Activated naive CD4-positive, alpha-beta T cell treated with anti-CD3 and anti-CD28 coated beads, Interleukin-2, amount 50 U/mL, for 24 hours (primary cell): ENCODE measurements around the gene CAMKMT.

Experiments used
- H3K27ac Mint-ChIP-seq: one replicate; pipeline ENCODE4 v1.8.0; 2021; ENCODE audit warnings: mild to moderate bottlenecking, mixed read lengths
- H3K27me3 Mint-ChIP-seq: one replicate; pipeline ENCODE4 v1.8.0; 2021; ENCODE audit warnings: mixed read lengths
- H3K36me3 Mint-ChIP-seq: one replicate; pipeline ENCODE4 v1.8.0; 2021; ENCODE audit warnings: mixed read lengths
- H3K4me1 Mint-ChIP-seq: one replicate; pipeline ENCODE4 v1.8.0; 2021; ENCODE audit warnings: mixed read lengths
- H3K4me3 Mint-ChIP-seq: one replicate; pipeline ENCODE4 v1.8.0; 2021; ENCODE audit warnings: mild to moderate bottlenecking, mixed read lengths
- H3K9me3 Mint-ChIP-seq: one replicate; pipeline ENCODE4 v1.8.0; 2021; ENCODE audit warnings: mixed read lengths

CAMKMT gene

GRCh38 chr2:44672431-44672830 lies 310.7 kb downstream of the CAMKMT start:
- H3K9me3 Mint-ChIP-seq = no peaks in the 10 kb centered on the region
- peaks cover 11% of the 10 kb centered on the region for H3K36me3 Mint-ChIP-seq
- H3K27me3 Mint-ChIP-seq = no peaks in the 10 kb centered on the region
- H3K4me1 Mint-ChIP-seq = peaks cover 9% of the 10 kb centered on the region
- H3K4me3 Mint-ChIP-seq = no peak overlapping the region
- H3K27ac Mint-ChIP-seq = no peak overlapping the region

GRCh38 chr2:44674473-44675284 lies 312.9 kb downstream of the CAMKMT start:
- Mint-ChIP-seq H3K27me3 (no peaks in the 10 kb centered on the region), H3K36me3 (peaks cover 6% of the 10 kb centered on the region), H3K27ac (no peak overlapping the region), H3K4me1 (peaks cover 9% of the 10 kb centered on the region), H3K9me3 (no peaks in the 10 kb centered on the region), H3K4me3 (no peak overlapping the region)

- Mint-ChIP-seq H3K36me3 (peaks cover 4% of the 10 kb centered on the region), H3K27me3 (no peaks in the 10 kb centered on the region)
These were observed 314.6 kb downstream of the CAMKMT start for GRCh38 chr2:44676379-44676778.

GRCh38 chr2:44679584-44679983 lies 317.8 kb downstream of the CAMKMT start:
- no peaks in the 10 kb centered on the region for H3K27me3 Mint-ChIP-seq
- H3K4me3 Mint-ChIP-seq = no peak overlapping the region
- H3K9me3 Mint-ChIP-seq = no peaks in the 10 kb centered on the region
- H3K4me1 Mint-ChIP-seq = no peaks in the 10 kb centered on the region
- H3K27ac Mint-ChIP-seq = no peak overlapping the region
- peaks cover 3% of the 10 kb centered on the region for H3K36me3 Mint-ChIP-seq

More at GRCh38 chr2:44676379-44676778, 314.6 kb downstream of the CAMKMT start:
- Mint-ChIP-seq H3K9me3 (no peaks in the 10 kb centered on the region), H3K4me1 (peaks cover 9% of the 10 kb centered on the region), H3K4me3 (no peak overlapping the region), H3K27ac (no peak overlapping the region)

- Mint-ChIP-seq H3K27ac (no peak overlapping the region), H3K36me3 (peaks cover 3% of the 10 kb centered on the region), H3K27me3 (no peaks in the 10 kb centered on the region), H3K9me3 (no peaks in the 10 kb centered on the region), H3K4me3 (no peak overlapping the region), H3K4me1 (no peaks in the 10 kb centered on the region)
These were observed 318.2 kb downstream of the CAMKMT start for GRCh38 chr2:44679990-44680389.

GRCh38 chr2:44680424-44680971 lies 318.8 kb downstream of the CAMKMT start:
- Mint-ChIP-seq H3K36me3 (peaks cover 3% of the 10 kb centered on the region), H3K9me3 (no peaks in the 10 kb centered on the region), H3K4me1 (no peaks in the 10 kb centered on the region), H3K27me3 (no peaks in the 10 kb centered on the region), H3K4me3 (no peak overlapping the region), H3K27ac (no peak overlapping the region)

- no peak overlapping the region for H3K27ac Mint-ChIP-seq
- peaks cover 3% of the 10 kb centered on the region for H3K36me3 Mint-ChIP-seq
- H3K4me3 Mint-ChIP-seq = no peak overlapping the region
- no peaks in the 10 kb centered on the region for H3K9me3 Mint-ChIP-seq
- H3K4me1 Mint-ChIP-seq = no peaks in the 10 kb centered on the region
- no peaks in the 10 kb centered on the region for H3K27me3 Mint-ChIP-seq
These were observed 319.3 kb downstream of the CAMKMT start for GRCh38 chr2:44680983-44681531.

- H3K4me3 Mint-ChIP-seq = no peak overlapping the region
- H3K36me3 Mint-ChIP-seq = peaks cover 3% of the 10 kb centered on the region
These were observed 320.7 kb downstream of the CAMKMT start for GRCh38 chr2:44682459-44682858.

GRCh38 chr2:44684559-44684958 lies 322.8 kb downstream of the CAMKMT start:
- Mint-ChIP-seq H3K4me3 (no peak overlapping the region), H3K36me3 (peaks cover 2% of the 10 kb centered on the region), H3K27ac (no peak overlapping the region), H3K9me3 (no peaks in the 10 kb centered on the region), H3K4me1 (no peaks in the 10 kb centered on the region), H3K27me3 (no peaks in the 10 kb centered on the region)

More at GRCh38 chr2:44682459-44682858, 320.7 kb downstream of the CAMKMT start:
- Mint-ChIP-seq H3K4me1 (no peaks in the 10 kb centered on the region), H3K9me3 (no peaks in the 10 kb centered on the region), H3K27ac (no peak overlapping the region), H3K27me3 (no peaks in the 10 kb centered on the region)

- no peaks in the 10 kb centered on the region for H3K9me3 Mint-ChIP-seq
- no peaks in the 10 kb centered on the region for H3K4me1 Mint-ChIP-seq
- no peaks in the 10 kb centered on the region for H3K36me3 Mint-ChIP-seq
- no peak overlapping the region for H3K4me3 Mint-ChIP-seq
- no peak overlapping the region for H3K27ac Mint-ChIP-seq
- H3K27me3 Mint-ChIP-seq = no peaks in the 10 kb centered on the region
These were observed 324.8 kb downstream of the CAMKMT start for GRCh38 chr2:44686561-44686960.

GRCh38 chr2:44687686-44688455 lies 326.1 kb downstream of the CAMKMT start:
- no peaks in the 10 kb centered on the region for H3K36me3 Mint-ChIP-seq
- H3K9me3 Mint-ChIP-seq = no peaks in the 10 kb centered on the region
- no peaks in the 10 kb centered on the region for H3K27me3 Mint-ChIP-seq
- H3K27ac Mint-ChIP-seq = no peak overlapping the region
- H3K4me3 Mint-ChIP-seq = no peak overlapping the region
- H3K4me1 Mint-ChIP-seq = no peaks in the 10 kb centered on the region

GRCh38 chr2:44688456-44689124 lies 326.8 kb downstream of the CAMKMT start:
- H3K4me3 Mint-ChIP-seq = no peak overlapping the region
- H3K4me1 Mint-ChIP-seq = no peaks in the 10 kb centered on the region
- H3K27me3 Mint-ChIP-seq = no peaks in the 10 kb centered on the region
- H3K27ac Mint-ChIP-seq = no peak overlapping the region
- H3K9me3 Mint-ChIP-seq = no peaks in the 10 kb centered on the region
- H3K36me3 Mint-ChIP-seq = no peaks in the 10 kb centered on the region

- Mint-ChIP-seq H3K27me3 (no peaks in the 10 kb centered on the region), H3K4me3 (no peak overlapping the region), H3K27ac (no peak overlapping the region), H3K36me3 (no peaks in the 10 kb centered on the region), H3K9me3 (no peaks in the 10 kb centered on the region), H3K4me1 (no peaks in the 10 kb centered on the region)
These were observed 327.8 kb downstream of the CAMKMT start for GRCh38 chr2:44689516-44689915.

GRCh38 chr2:44691174-44691785 lies 329.5 kb downstream of the CAMKMT start:
- Mint-ChIP-seq H3K4me1 (no peaks in the 10 kb centered on the region), H3K27me3 (no peaks in the 10 kb centered on the region), H3K4me3 (no peak overlapping the region), H3K9me3 (no peaks in the 10 kb centered on the region), H3K27ac (no peak overlapping the region), H3K36me3 (no peaks in the 10 kb centered on the region)

- no peaks in the 10 kb centered on the region for H3K36me3 Mint-ChIP-seq
- no peak overlapping the region for H3K27ac Mint-ChIP-seq
- H3K4me3 Mint-ChIP-seq = no peak overlapping the region
- H3K4me1 Mint-ChIP-seq = no peaks in the 10 kb centered on the region
- H3K9me3 Mint-ChIP-seq = no peaks in the 10 kb centered on the region
- H3K27me3 Mint-ChIP-seq = no peaks in the 10 kb centered on the region
These were observed 331.1 kb downstream of the CAMKMT start for GRCh38 chr2:44692821-44693220.
